ENCODE data around the gene SLC66A3. TPM values are rescaled to one million over a fixed set of nuclear protein-coding genes. Genes with fewer than 3 reads are reported as not detected.

Gene SLC66A3
- total and polyA plus RNA-seq, 3 donors from 2014 or later, result 23.3 to 46.0 (median 38.9) TPM

- no peak overlapping the region for H3K4me3 ChIP-seq
- H3K4me1 ChIP-seq, result peaks cover 11% of the 10 kb centered on the region
- WGBS, 2 donors, result 64 to 76% methylated on average over 12 to 13 of the region's 13 CpGs
- DNase-seq, result no peak
- no peaks in the 10 kb centered on the region for H3K27me3 ChIP-seq
- intact Hi-C loops (cut with DNase I; ENCODE audit: low total_unique reads), result no loop called here
- no peak for TF ChIP-seq POLR2A (IDR thresholded peaks at IDR 0.05)
- H3K9me3 ChIP-seq, result no peaks in the 10 kb centered on the region
- no peak overlapping the region for H3K27ac ChIP-seq
- H3K36me3 ChIP-seq (ENCODE audit: low read depth, missing control alignments), result no peaks in the 10 kb centered on the region
Observed at GRCh38 chr2:11156396-11157075, 1.3 kb downstream of the SLC66A3 start.

- Histone ChIP-seq H3K4me3 (no peak overlapping the region), H3K27ac (no peak overlapping the region), H3K9me3 (no peaks in the 10 kb centered on the region), H3K4me1 (peaks cover 11% of the 10 kb centered on the region), H3K27me3 (no peaks in the 10 kb centered on the region), H3K36me3 (ENCODE audit: low read depth, missing control alignments) (no peaks in the 10 kb centered on the region)
- no peak for TF ChIP-seq POLR2A (IDR thresholded peaks at IDR 0.05)
- TF ChIP-seq CTCF (IDR thresholded peaks at IDR 0.05), result no peak
- WGBS, 2 donors, result 93 to 100% methylated on average over 1 to 6 of the region's 6 CpGs
- intact Hi-C loops (cut with DNase I; ENCODE audit: low total_unique reads), result no loop called here
- DNase-seq, result no peak
Observed at GRCh38 chr2:11157296-11157695, 2.0 kb downstream of the SLC66A3 start.

- H3K9me3 ChIP-seq, result no peaks in the 10 kb centered on the region
- H3K36me3 ChIP-seq (ENCODE audit: low read depth, missing control alignments), result no peaks in the 10 kb centered on the region
- no peak overlapping the region for H3K4me3 ChIP-seq
- H3K27me3 ChIP-seq, result no peaks in the 10 kb centered on the region
- no peak for DNase-seq
- WGBS, 2 donors, result 94% methylated on average over 4 of the region's 4 CpGs
- H3K4me1 ChIP-seq, result peaks cover 11% of the 10 kb centered on the region
- intact Hi-C loops (cut with DNase I; ENCODE audit: low total_unique reads), result no loop called here
- no peak overlapping the region for H3K27ac ChIP-seq
- TF ChIP-seq CTCF (IDR thresholded peaks at IDR 0.05) (no peak), POLR2A (IDR thresholded peaks at IDR 0.05) (no peak)
Observed at GRCh38 chr2:11157731-11158130, 2.5 kb downstream of the SLC66A3 start.

DNA sequence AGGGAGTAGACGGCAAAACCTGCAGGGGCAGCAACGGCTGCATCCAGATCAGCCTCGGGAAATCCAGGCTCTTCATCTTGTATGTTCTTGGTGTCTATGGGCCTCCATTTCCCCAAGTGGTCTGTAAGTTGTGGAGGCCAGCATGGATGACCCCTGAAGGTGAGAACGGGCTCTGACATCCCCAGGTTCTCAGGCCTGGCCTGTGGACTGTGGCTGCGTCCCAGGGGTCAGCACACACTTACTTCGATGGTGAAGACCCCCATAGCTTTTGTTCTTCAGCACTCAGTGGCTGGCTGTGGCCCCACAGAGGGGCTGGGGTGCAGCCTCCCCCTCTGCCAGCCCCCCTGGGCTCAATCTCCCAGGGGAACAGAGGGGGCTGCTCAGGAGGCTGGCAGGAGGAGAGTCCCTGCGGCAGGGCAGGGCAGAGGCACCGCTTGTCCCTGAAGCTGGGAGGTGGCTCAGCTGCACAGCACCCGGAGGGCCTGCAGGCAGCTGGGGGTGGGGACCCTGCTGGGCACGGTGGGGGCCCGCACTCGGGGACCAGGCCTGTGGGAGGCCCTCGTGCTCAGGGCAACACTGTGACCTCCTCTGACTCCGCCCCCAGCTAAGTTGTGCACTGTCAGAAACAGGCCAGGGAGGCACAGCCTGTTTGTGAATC, 3.8 kb downstream of the SLC66A3 start:
- intact Hi-C loops (cut with DNase I; ENCODE audit: low total_unique reads), result no loop called here
- H3K4me3 ChIP-seq, result no peak overlapping the region
- H3K27ac ChIP-seq, result no peak overlapping the region
- no peak for TF ChIP-seq POLR2A (IDR thresholded peaks at IDR 0.05)
- WGBS, 2 donors, result 89 to 95% methylated on average over 6 to 10 of the region's 14 CpGs
- no peaks in the 10 kb centered on the region for H3K27me3 ChIP-seq
- no peaks in the 10 kb centered on the region for H3K9me3 ChIP-seq
- DNase-seq, result no peak
- peaks cover 11% of the 10 kb centered on the region for H3K4me1 ChIP-seq
- no peaks in the 10 kb centered on the region for H3K36me3 ChIP-seq (ENCODE audit: low read depth, missing control alignments)

DNA sequence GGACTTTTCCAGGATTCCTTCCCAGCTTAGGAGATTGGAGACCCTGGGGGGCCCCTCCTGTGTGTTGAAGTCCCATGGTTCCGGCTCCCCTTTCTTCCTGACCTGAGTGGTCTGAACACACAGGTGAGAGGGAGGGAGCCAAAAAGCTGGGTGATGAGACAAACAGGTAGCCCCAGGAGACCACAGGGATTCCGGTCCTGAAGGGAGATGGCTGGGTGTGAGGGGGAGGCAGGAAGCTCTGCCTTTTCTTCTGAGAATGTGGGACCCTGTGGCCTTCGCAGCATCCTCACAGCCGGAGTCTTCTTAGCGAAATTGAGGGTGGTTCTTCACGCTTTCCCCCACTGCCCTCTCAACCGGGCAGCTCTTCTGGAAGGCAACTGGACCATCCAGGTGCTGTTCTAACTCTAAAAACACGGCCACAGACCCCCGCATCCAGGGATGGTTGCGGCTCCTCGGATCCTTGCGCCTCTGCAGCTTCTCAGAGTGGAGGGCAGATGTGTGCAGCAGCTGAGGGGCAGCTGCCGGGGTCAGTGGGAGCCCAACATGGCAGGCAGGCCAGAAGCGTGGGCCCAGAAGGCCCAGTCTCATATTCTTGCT, 4.4 kb downstream of the SLC66A3 start:
- H3K36me3 ChIP-seq (ENCODE audit: low read depth, missing control alignments), result no peaks in the 10 kb centered on the region
- peaks cover 5% of the 10 kb centered on the region for H3K4me1 ChIP-seq
- 97 to 98% methylated on average over 13 to 14 of the region's 14 CpGs for WGBS, 2 donors
- H3K4me3 ChIP-seq, result no peak overlapping the region
- no peaks in the 10 kb centered on the region for H3K27me3 ChIP-seq
- no peaks in the 10 kb centered on the region for H3K9me3 ChIP-seq
- no peak for DNase-seq
- TF ChIP-seq CTCF (IDR thresholded peaks at IDR 0.05), result no peak
- no peak for TF ChIP-seq POLR2A (IDR thresholded peaks at IDR 0.05)
- intact Hi-C loops (cut with DNase I; ENCODE audit: low total_unique reads), result no loop called here
- no peak overlapping the region for H3K27ac ChIP-seq

Measured in testis (tissue), 3 donors.